KMS-11 (cell line): ENCODE results near the gene CEACAM1.

Experiments
- H2AFZ ChIP-seq: fragments of 200-600 bp; sonication (generic); 2 replicates; pipeline ENCODE4 v1.6.1; 2016; ENCODE audit warnings: antibody characterized with exemption, mixed run types, low read depth
- H3K27ac ChIP-seq: fragments of 200-600 bp; sonication (generic); 2 replicates; pipeline ENCODE4 v1.6.1; 2016; ENCODE audit warnings: mild to moderate bottlenecking, mixed run types
- H3K27me3 ChIP-seq: fragments of 200-600 bp; sonication (generic); 2 replicates; pipeline ENCODE4 v1.6.1; 2017; ENCODE audit warnings: mild to moderate bottlenecking, low read depth, mixed run types, moderate library complexity; ENCODE audit not compliant: insufficient read depth
- H3K36me3 ChIP-seq: fragments of 200-600 bp; sonication (generic); 2 replicates; pipeline ENCODE4 v1.6.1; 2017; ENCODE audit warnings: mild to moderate bottlenecking, mixed run types; ENCODE audit not compliant: insufficient read depth
- H3K4me1 ChIP-seq: fragments of 200-600 bp; sonication (generic); 2 replicates; pipeline ENCODE4 v1.6.1; 2016; ENCODE audit warnings: mild to moderate bottlenecking, low read depth, mixed run types; ENCODE audit not compliant: poor library complexity, severe bottlenecking
- H3K4me2 ChIP-seq: fragments of 200-600 bp; sonication (generic); 2 replicates; pipeline ENCODE4 v1.7.0; 2016; ENCODE audit warnings: mild to moderate bottlenecking, mixed run types
- H3K4me3 ChIP-seq: fragments of 200-600 bp; sonication (generic); IDR thresholded peaks from 2 replicates; pipeline ENCODE4 v1.6.1; 2017; ENCODE audit warnings: low read depth, low read length, mixed read lengths; ENCODE audit not compliant: insufficient read depth
- H3K79me2 ChIP-seq: fragments of 200-600 bp; sonication (generic); 2 replicates; pipeline ENCODE4 v1.6.1; 2016; ENCODE audit warnings: low read depth, mixed run types; ENCODE audit not compliant: insufficient read depth
- H3K9ac ChIP-seq: fragments of 200-600 bp; sonication (generic); 2 replicates; pipeline ENCODE4 v1.6.1; 2016; ENCODE audit warnings: mild to moderate bottlenecking, mixed run types
- H4K20me1 ChIP-seq: fragments of 200-600 bp; sonication (generic); 2 replicates; pipeline ENCODE4 v1.6.1; 2016; ENCODE audit warnings: mild to moderate bottlenecking, mixed run types; ENCODE audit not compliant: insufficient read depth
- TF ChIP-seq, protein P1 (sequence below): fragments of 200-600 bp; sonication (generic); conservative IDR thresholded peaks from 2 replicates; pipeline ENCODE4 v1.6.1; 2017; ENCODE audit warnings: low read depth, mild to moderate bottlenecking, antibody characterized with exemption, low read length, moderate library complexity, mixed read lengths

CEACAM1 gene

DNA sequence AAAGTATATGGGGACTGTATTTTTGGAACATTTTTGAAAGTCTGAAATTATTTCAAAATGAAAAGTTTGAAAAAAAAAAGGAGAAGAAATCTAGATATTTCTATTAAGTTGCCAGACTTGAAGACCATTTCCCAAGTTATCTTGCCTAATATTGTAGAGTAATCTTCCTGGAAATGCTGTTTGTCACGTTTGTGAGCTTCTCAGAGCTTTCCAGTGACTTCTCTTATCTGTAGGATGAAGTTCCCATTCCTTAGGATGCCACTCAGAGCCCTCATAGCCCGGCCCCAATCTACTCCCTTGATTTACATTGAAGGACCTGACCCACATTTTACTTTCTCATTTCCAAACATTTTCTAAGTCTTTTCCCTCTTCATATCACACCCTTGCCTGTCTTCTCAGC, 42.8 kb upstream of the CEACAM1 start:
- TF ChIP-seq, protein P1, sequence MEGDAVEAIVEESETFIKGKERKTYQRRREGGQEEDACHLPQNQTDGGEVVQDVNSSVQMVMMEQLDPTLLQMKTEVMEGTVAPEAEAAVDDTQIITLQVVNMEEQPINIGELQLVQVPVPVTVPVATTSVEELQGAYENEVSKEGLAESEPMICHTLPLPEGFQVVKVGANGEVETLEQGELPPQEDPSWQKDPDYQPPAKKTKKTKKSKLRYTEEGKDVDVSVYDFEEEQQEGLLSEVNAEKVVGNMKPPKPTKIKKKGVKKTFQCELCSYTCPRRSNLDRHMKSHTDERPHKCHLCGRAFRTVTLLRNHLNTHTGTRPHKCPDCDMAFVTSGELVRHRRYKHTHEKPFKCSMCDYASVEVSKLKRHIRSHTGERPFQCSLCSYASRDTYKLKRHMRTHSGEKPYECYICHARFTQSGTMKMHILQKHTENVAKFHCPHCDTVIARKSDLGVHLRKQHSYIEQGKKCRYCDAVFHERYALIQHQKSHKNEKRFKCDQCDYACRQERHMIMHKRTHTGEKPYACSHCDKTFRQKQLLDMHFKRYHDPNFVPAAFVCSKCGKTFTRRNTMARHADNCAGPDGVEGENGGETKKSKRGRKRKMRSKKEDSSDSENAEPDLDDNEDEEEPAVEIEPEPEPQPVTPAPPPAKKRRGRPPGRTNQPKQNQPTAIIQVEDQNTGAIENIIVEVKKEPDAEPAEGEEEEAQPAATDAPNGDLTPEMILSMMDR, result no peak

GRCh38 chr19:42569193-42569592, 40.9 kb upstream of the CEACAM1 start:
- Histone ChIP-seq H3K4me1 (no peaks in the 10 kb centered on the region), H3K27me3 (no peaks in the 10 kb centered on the region), H3K79me2 (no peaks in the 10 kb centered on the region), H4K20me1 (no peaks in the 10 kb centered on the region), H2AFZ (no peak overlapping the region), H3K4me2 (no peak overlapping the region), H3K36me3 (no peaks in the 10 kb centered on the region), H3K27ac (no peak overlapping the region), H3K9ac (no peak overlapping the region), H3K4me3 (no peak overlapping the region)
- TF ChIP-seq, protein P1, result no peak

More for the DNA sequence above, 42.8 kb upstream of the CEACAM1 start:
- H3K9ac ChIP-seq, result no peak overlapping the region
- H3K27ac ChIP-seq, result no peak overlapping the region
- no peak overlapping the region for H3K4me2 ChIP-seq
- H3K4me3 ChIP-seq, result no peak overlapping the region
- H3K4me1 ChIP-seq, result no peaks in the 10 kb centered on the region
- no peaks in the 10 kb centered on the region for H3K27me3 ChIP-seq
- no peaks in the 10 kb centered on the region for H3K36me3 ChIP-seq
- H2AFZ ChIP-seq, result no peak overlapping the region
- no peaks in the 10 kb centered on the region for H3K79me2 ChIP-seq
- no peaks in the 10 kb centered on the region for H4K20me1 ChIP-seq

GRCh38 chr19:42568006-42568405, 39.7 kb upstream of the CEACAM1 start:
- TF ChIP-seq, protein P1, result no peak
- H3K4me1 ChIP-seq, result no peaks in the 10 kb centered on the region
- H3K36me3 ChIP-seq, result no peaks in the 10 kb centered on the region
- no peak overlapping the region for H2AFZ ChIP-seq
- no peak overlapping the region for H3K27ac ChIP-seq
- no peaks in the 10 kb centered on the region for H4K20me1 ChIP-seq
- H3K4me3 ChIP-seq, result no peak overlapping the region
- H3K27me3 ChIP-seq, result no peaks in the 10 kb centered on the region
- H3K9ac ChIP-seq, result no peak overlapping the region
- H3K4me2 ChIP-seq, result no peak overlapping the region
- H3K79me2 ChIP-seq, result no peaks in the 10 kb centered on the region

DNA sequence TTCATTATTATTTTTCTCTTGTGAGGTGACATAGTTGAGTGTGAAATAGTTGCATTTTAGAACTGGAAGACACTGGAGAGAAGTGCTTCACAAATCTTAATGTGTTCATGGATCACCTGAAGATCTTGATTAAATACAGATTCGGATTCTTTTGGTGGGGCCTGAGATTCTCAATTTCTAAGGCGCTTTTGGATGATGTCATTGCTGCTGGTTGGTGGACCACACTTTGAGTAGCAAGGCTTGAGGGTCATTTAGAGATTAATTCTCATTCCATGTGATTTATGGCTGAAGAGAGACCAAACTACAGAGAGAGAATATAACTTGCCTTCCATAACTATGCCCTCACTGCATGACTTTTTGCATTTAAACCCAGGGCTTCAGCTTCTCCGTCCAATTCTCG, 39.3 kb upstream of the CEACAM1 start:
- H3K4me2 ChIP-seq, result no peak overlapping the region
- H3K27ac ChIP-seq, result no peak overlapping the region
- no peaks in the 10 kb centered on the region for H4K20me1 ChIP-seq
- H3K4me1 ChIP-seq, result no peaks in the 10 kb centered on the region
- H3K79me2 ChIP-seq, result no peaks in the 10 kb centered on the region
- no peak overlapping the region for H3K9ac ChIP-seq
- no peak overlapping the region for H3K4me3 ChIP-seq
- H3K36me3 ChIP-seq, result no peaks in the 10 kb centered on the region
- H2AFZ ChIP-seq, result no peak overlapping the region
- no peaks in the 10 kb centered on the region for H3K27me3 ChIP-seq
- TF ChIP-seq, protein P1, result no peak
